Breast epithelium (tissue), 4 donors: Measurements from ENCODE around the gene CTNNA3. TPM values are rescaled to one million over a fixed set of nuclear protein-coding genes. Genes with fewer than 3 reads are reported as not detected.

Experiments
- DNase-seq, 2 donors: peaks; one replicate each; pipeline ENCODE4 v3.0.0-alpha.2; 2019; ENCODE audit warnings: low spot score in 2 of 2
- H3K27ac ChIP-seq, 2 donors: fragments of 200-600 bp; sonication (generic) in 1 of 2; one replicate each; pipeline ENCODE4 v1.5.1; 2016 to 2019; ENCODE audit warnings: mild to moderate bottlenecking in 1 of 2
- H3K27me3 ChIP-seq, 2 donors: fragments of 200-600 bp; sonication (generic) in 1 of 2; one replicate each; pipeline versions ENCODE4 v1.5.1 to v1.6.0; 2017 to 2019; ENCODE audit warnings: control low read depth in 1 of 2, mild to moderate bottlenecking in 1 of 2
- H3K36me3 ChIP-seq: fragments of 200-600 bp; one replicate; pipeline ENCODE4 v1.5.1; 2019
- H3K4me1 ChIP-seq, 2 donors: fragments of 200-600 bp; sonication (generic); one replicate each; pipeline ENCODE4 v1.5.1; 2016 to 2019; ENCODE audit warnings: control low read depth in 1 of 2
- H3K4me3 ChIP-seq, 3 donors: fragments of 200-600 bp; sonication (generic); 1 replicate in 2 of 3; 2 replicates in 1 of 3; pipeline ENCODE4 v1.5.1; 2016 to 2019; ENCODE audit warnings: mild to moderate bottlenecking in 3 of 3, moderate library complexity in 2 of 3
- H3K9me3 ChIP-seq, 2 donors: fragments of 200-600 bp; sonication (generic) in 1 of 2; one replicate each; pipeline ENCODE4 v1.5.1; 2016 to 2019; ENCODE audit warnings: control low read depth in 1 of 2
- POLR2A ChIP-seq: fragments of 450-650 bp; IDR thresholded peaks from one replicate; pipeline ENCODE4 v1.6.1; 2016; ENCODE audit warnings: antibody characterized with exemption, mild to moderate bottlenecking, moderate library complexity
- POLR2AphosphoS5 ChIP-seq, 3 donors: sonication (generic); formaldehyde crosslinking; IDR thresholded peaks; one replicate each; pipeline ENCODE4 v1.6.1; 2017; ENCODE audit warnings: antibody characterized with exemption in 3 of 3
- intact Hi-C: fragments of 100-400 bp; cut with DNase I; formaldehyde crosslinking; loops from one replicate; pipeline ENCODE4 v1.15.1; 2023; ENCODE audit warnings: low total_unique reads
- total RNA-seq, 3 donors: library from RNA; depleted of rRNA; stranded (reverse); fragments of >200 nt; gene quantifications; one replicate each; pipeline ENCODE4 v1.1.0, GENCODE V29; 2016
- TF ChIP-seq, protein P1 (sequence below), 3 donors: fragments of 450-650 bp; IDR thresholded peaks; one replicate each; pipeline ENCODE4 v1.5.1; 2016 to 2017; ENCODE audit warnings: antibody characterized with exemption in 3 of 3, mild to moderate bottlenecking in 3 of 3, moderate library complexity in 3 of 3

The CTNNA3 gene
- total RNA-seq, 3 donors from 2014 or later, result 0.33 to 1.1 (median 0.59) TPM

DNA sequence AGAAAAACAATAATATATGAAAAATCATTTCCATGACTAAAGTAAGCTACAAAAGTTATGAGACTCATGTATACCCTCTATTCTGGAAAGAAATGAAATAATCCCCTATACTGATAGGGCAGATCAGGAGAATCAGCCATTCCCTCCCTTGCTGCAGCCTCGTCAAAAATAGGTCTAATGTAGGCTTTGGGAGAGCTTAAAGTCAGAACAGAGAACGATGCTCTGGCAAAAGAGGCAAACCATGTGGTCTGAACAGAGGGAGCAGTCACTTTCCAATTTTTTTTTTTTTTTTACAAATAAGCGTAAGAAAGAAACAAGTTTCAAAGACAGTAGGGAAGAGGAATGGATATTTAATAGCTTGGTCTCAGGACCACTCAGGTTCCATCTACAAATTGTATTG lies 1232.4 kb downstream of the CTNNA3 start:
- no peaks in the 10 kb centered on the region for H3K27me3 ChIP-seq
- no peak for DNase-seq
- no peak overlapping the region for H3K4me3 ChIP-seq
- intact Hi-C loops, result loop anchor here (10.0 kb wide), 1 partner anchor 1671 kb away; no protein-coding TSS in a partner anchor
- H3K27ac ChIP-seq, result no peak overlapping the region
- no peaks in the 10 kb centered on the region for H3K36me3 ChIP-seq
- TF ChIP-seq, protein P1, sequence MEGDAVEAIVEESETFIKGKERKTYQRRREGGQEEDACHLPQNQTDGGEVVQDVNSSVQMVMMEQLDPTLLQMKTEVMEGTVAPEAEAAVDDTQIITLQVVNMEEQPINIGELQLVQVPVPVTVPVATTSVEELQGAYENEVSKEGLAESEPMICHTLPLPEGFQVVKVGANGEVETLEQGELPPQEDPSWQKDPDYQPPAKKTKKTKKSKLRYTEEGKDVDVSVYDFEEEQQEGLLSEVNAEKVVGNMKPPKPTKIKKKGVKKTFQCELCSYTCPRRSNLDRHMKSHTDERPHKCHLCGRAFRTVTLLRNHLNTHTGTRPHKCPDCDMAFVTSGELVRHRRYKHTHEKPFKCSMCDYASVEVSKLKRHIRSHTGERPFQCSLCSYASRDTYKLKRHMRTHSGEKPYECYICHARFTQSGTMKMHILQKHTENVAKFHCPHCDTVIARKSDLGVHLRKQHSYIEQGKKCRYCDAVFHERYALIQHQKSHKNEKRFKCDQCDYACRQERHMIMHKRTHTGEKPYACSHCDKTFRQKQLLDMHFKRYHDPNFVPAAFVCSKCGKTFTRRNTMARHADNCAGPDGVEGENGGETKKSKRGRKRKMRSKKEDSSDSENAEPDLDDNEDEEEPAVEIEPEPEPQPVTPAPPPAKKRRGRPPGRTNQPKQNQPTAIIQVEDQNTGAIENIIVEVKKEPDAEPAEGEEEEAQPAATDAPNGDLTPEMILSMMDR (IDR thresholded peaks at IDR 0.05), result no peak
- TF ChIP-seq POLR2A, result no peak
- TF ChIP-seq POLR2AphosphoS5 (IDR thresholded peaks at IDR 0.05), result no peak
- H3K4me1 ChIP-seq, result no peaks in the 10 kb centered on the region
- H3K9me3 ChIP-seq, result no peaks in the 10 kb centered on the region

DNA sequence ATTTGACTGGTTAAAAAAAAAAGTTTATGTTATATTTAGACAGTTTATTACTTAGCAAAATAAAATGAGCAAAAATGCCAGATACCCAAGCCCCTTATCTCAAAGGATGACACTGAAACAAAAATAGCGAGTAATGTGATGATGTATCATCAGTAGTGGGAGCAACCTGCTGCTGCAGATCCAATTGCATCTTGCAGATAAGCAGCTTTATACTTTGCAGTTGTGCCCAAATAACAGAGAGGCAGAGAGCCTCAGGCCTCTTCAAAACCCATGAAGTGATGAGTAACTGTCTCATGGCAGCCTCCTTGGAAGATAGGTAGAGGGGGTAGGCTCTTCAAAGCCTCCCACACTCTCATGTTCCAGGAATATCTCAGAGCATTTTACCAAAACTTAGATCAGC lies 1238.4 kb downstream of the CTNNA3 start:
- intact Hi-C loops, result no loop called here
- no peak for DNase-seq
- Histone ChIP-seq H3K36me3 (no peaks in the 10 kb centered on the region), H3K27ac (no peak overlapping the region), H3K9me3 (no peaks in the 10 kb centered on the region), H3K4me1 (no peaks in the 10 kb centered on the region), H3K4me3 (no peak overlapping the region), H3K27me3 (no peaks in the 10 kb centered on the region)
- TF ChIP-seq, protein P1 (IDR thresholded peaks at IDR 0.05), result no peak
- no peak for TF ChIP-seq POLR2AphosphoS5 (IDR thresholded peaks at IDR 0.05)
- TF ChIP-seq POLR2A, result no peak

DNA sequence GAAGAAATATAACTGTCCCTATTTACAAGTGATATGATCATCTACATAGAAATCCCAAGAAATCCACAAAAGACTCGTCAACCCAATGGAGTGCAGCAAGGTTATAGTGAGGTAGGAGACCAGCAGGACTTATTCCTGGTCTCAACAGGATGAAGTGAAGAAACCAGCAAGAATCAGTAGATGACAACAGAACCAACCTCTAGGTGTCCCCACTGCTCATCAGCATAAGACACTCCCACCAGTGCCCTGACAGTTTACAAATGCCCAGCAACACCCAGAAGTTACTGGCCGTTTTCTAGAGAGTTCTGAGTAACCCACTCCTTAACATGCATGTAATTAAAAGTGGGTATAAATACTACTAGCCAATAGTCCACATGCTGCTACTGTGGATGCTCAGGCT lies 1240.7 kb downstream of the CTNNA3 start:
- H3K27me3 ChIP-seq, result no peaks in the 10 kb centered on the region
- DNase-seq, result no peak
- H3K36me3 ChIP-seq, result no peaks in the 10 kb centered on the region
- H3K27ac ChIP-seq, result no peak overlapping the region
- intact Hi-C loops, result no loop called here
- no peak overlapping the region for H3K4me3 ChIP-seq
- TF ChIP-seq POLR2A (no peak), POLR2AphosphoS5 (IDR thresholded peaks at IDR 0.05) (no peak)
- TF ChIP-seq, protein P1 (IDR thresholded peaks at IDR 0.05), result no peak
- H3K4me1 ChIP-seq, result no peaks in the 10 kb centered on the region
- H3K9me3 ChIP-seq, result no peaks in the 10 kb centered on the region

DNA sequence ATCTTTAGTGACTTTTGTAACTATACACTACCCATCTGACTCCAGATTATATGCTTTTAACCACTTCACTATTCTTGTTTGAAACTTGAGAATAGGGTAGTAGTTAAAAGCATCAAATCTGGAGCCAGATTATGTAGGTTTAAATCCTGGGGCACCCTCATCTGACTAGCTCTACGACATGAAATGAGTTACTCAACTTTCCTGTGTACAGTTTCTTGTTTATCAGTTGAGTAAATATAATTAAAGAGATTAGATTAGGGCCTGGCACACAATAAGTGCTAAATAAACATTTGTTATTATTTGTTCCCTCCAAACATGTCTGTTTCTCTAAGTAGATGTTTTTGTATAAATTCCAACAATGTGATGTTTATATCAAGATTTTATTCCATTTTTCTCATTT lies 1255.4 kb downstream of the CTNNA3 start:
- H3K4me1 ChIP-seq, result no peaks in the 10 kb centered on the region
- no peaks in the 10 kb centered on the region for H3K9me3 ChIP-seq
- intact Hi-C loops, result no loop called here
- H3K36me3 ChIP-seq, result no peaks in the 10 kb centered on the region
- no peaks in the 10 kb centered on the region for H3K27me3 ChIP-seq
- DNase-seq, result no peak
- TF ChIP-seq POLR2A (no peak), POLR2AphosphoS5 (IDR thresholded peaks at IDR 0.05) (no peak)
- TF ChIP-seq, protein P1 (IDR thresholded peaks at IDR 0.05), result no peak
- no peak overlapping the region for H3K27ac ChIP-seq
- H3K4me3 ChIP-seq, result no peak overlapping the region

DNA sequence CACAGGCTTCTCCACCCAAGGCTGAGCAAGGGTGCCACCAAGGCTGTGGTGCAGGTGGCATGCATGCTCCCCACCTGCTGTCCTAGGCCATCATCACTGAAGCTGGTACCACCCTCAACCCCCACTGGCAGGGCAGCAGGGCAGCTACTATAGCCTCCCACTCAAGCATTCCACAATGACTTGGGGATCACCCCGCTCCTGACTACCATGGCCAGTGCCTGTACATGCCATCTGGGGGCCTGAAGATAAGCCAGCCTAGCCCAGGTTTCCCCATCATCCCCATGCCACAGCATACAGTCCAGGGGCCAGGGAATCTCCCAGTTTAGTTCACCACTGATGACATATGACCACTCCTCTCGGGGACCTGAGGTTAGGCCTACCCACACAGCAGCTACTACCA lies 1281.1 kb downstream of the CTNNA3 start:
- Histone ChIP-seq H3K4me3 (no peak overlapping the region), H3K27ac (no peak overlapping the region), H3K4me1 (no peaks in the 10 kb centered on the region), H3K9me3 (no peaks in the 10 kb centered on the region), H3K27me3 (no peaks in the 10 kb centered on the region), H3K36me3 (no peaks in the 10 kb centered on the region)
- intact Hi-C loops, result no loop called here
- TF ChIP-seq, protein P1 (IDR thresholded peaks at IDR 0.05), result no peak
- TF ChIP-seq POLR2AphosphoS5 (IDR thresholded peaks at IDR 0.05) (no peak), POLR2A (no peak)
- DNase-seq, result no peak
